Ascending aorta (tissue), 2 donors: Measurements from ENCODE around the gene GRM8. TPM values are rescaled to one million over a fixed set of nuclear protein-coding genes. Genes with fewer than 3 reads are reported as not detected.

ENCODE experiments used
- DNase-seq, 2 donors: peaks; one replicate each; pipeline ENCODE4 v3.0.0-alpha.2; 2019; ENCODE audit warnings: low spot score in 2 of 2
- H3K27ac ChIP-seq, 2 donors: fragments of 200-600 bp; sonication (generic); one replicate each; pipeline ENCODE4 v1.5.1; 2016 to 2017; ENCODE audit warnings: mild to moderate bottlenecking in 1 of 2
- H3K27me3 ChIP-seq: fragments of 200-600 bp; sonication (generic); one replicate; pipeline ENCODE4 v1.5.1; 2017
- H3K36me3 ChIP-seq, 2 donors: fragments of 200-600 bp; sonication (generic); one replicate each; pipeline ENCODE4 v1.5.1; 2016
- H3K4me1 ChIP-seq, 2 donors: fragments of 200-600 bp; sonication (generic); one replicate each; pipeline ENCODE4 v1.5.1; 2016 to 2017; ENCODE audit warnings: mild to moderate bottlenecking in 1 of 2
- H3K4me3 ChIP-seq, 2 donors: fragments of 200-600 bp; sonication (generic); one replicate each; pipeline ENCODE4 v1.5.1; 2016 to 2017; ENCODE audit warnings: mild to moderate bottlenecking in 1 of 2
- H3K9me3 ChIP-seq, 2 donors: fragments of 200-600 bp; sonication (generic); one replicate each; pipeline ENCODE4 v1.5.1; 2016
- CTCF ChIP-seq, 3 experiments: fragments of 200-600 bp in 2 of 3; fragments of 450-650 bp in 1 of 3; sonication (generic) in 2 of 3; IDR thresholded peaks; one replicate each; pipeline ENCODE4 v1.5.1; 2016 to 2019; ENCODE audit warnings: antibody characterized with exemption in 3 of 3, mild to moderate bottlenecking in 1 of 3, moderate library complexity in 1 of 3
- intact Hi-C: fragments of 100-400 bp; cut with DNase I; formaldehyde crosslinking; loops from one replicate; pipeline ENCODE4 v1.15.1; 2023
- total RNA-seq: library from RNA; depleted of rRNA; stranded (reverse); fragments of >200 nt; gene quantifications from one replicate; pipeline ENCODE4 v1.1.0, GENCODE V29; 2016

GRM8 gene
- total RNA-seq, 1 donor from 2014 or later = not detected

GRCh38 chr7:127266047-127266446 lies 13.3 kb upstream of the GRM8 start:
- no peak for TF ChIP-seq CTCF (IDR thresholded peaks at IDR 0.05)
- H3K27me3 ChIP-seq = no peaks in the 10 kb centered on the region
- H3K27ac ChIP-seq = no peak overlapping the region
- H3K4me1 ChIP-seq = no peaks in the 10 kb centered on the region
- H3K4me3 ChIP-seq = no peak overlapping the region
- intact Hi-C loops = no loop called here
- H3K36me3 ChIP-seq = no peaks in the 10 kb centered on the region
- DNase-seq = no peak
- H3K9me3 ChIP-seq = no peaks in the 10 kb centered on the region

DNA sequence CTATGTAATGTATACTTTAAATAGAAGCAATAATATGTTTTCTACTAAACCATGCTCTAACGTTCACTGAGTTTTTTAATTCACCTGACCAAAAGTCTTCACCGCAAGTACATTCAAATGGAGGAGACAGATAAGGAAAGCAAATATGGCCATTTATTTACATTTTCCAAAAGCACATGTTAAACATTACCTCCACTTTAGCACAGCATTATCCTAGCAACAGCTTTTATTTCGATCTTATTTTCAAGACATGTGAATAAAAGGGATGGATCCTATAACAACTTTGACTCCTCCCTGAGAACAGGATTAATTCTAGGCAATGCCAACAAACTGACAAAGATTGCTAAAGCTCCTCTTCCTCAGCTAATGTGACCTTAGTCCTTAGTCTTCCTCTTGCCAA lies 11.5 kb upstream of the GRM8 start:
- intact Hi-C loops = no loop called here
- H3K9me3 ChIP-seq = no peaks in the 10 kb centered on the region

GRCh38 chr7:127258111-127258510 lies 5.4 kb upstream of the GRM8 start:
- Histone ChIP-seq H3K4me1 (no peaks in the 10 kb centered on the region), H3K27ac (no peak overlapping the region), H3K36me3 (no peaks in the 10 kb centered on the region), H3K4me3 (no peak overlapping the region), H3K9me3 (no peaks in the 10 kb centered on the region), H3K27me3 (no peaks in the 10 kb centered on the region)
- TF ChIP-seq CTCF (IDR thresholded peaks at IDR 0.05) = no peak
- intact Hi-C loops = no loop called here
- DNase-seq = no peak

More for the DNA sequence above, 11.5 kb upstream of the GRM8 start:
- Histone ChIP-seq H3K27ac (no peak overlapping the region), H3K4me3 (no peak overlapping the region), H3K4me1 (no peaks in the 10 kb centered on the region), H3K36me3 (no peaks in the 10 kb centered on the region), H3K27me3 (no peaks in the 10 kb centered on the region)
- TF ChIP-seq CTCF (IDR thresholded peaks at IDR 0.05) = no peak
- DNase-seq = no peak

DNA sequence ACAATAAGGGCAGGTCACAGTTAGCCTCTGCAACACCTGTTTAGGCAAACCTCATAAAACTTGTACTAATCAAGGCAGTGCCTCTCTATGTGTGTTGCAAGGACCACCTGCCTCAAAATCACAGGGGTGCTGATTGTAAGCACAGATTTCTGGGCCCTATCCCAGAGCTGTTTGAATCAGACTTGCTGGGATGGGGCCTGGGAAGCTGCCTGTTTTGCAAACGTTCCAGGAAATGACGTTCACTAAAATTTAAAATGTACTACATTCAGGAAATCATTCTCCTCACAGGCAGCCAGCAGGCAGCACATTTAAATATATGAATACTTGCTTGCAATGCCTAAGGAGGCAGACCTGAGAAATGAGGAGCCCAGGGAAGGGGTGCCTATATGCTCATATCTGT lies 4.3 kb upstream of the GRM8 start:
- Histone ChIP-seq H3K27ac (no peak overlapping the region), H3K27me3 (no peaks in the 10 kb centered on the region), H3K9me3 (no peaks in the 10 kb centered on the region), H3K4me1 (peaks cover 5% of the 10 kb centered on the region in 2 donors), H3K36me3 (no peaks in the 10 kb centered on the region), H3K4me3 (no peak overlapping the region)
- DNase-seq = no peak
- intact Hi-C loops = no loop called here
- no peak for TF ChIP-seq CTCF (IDR thresholded peaks at IDR 0.05)

DNA sequence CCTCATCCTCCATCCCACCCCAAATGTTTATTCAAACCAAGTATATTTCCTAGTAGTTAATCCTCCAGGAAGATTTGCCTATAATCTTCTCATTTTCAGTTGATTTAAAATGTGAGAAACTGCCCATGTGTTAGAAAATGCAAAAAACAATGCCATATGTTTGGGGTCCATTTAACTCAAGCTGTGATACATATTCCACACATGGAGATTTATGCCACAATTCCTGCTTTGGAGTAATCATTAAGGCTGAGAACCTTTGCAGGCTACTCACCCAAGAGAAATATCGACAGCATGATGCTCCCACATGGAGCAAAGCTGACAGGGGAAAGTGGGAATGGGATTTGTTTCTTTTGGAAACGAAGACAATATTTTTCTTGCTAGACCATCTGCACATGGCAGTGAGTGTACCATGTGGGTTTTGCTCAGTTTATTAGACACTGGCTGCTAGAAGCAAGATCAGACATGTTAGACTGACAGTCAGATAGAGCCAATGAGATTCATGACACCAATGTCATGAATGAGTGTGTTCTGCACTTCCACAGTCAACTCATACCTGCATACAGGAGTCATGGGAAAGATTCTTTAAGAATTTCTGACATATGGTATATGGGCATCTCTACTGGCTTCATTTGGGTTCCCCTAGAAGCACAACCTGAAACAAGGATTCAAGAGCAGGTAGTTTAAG lies 3.4 kb upstream of the GRM8 start:
- H3K27me3 ChIP-seq = no peaks in the 10 kb centered on the region

More for the DNA sequence above, 3.4 kb upstream of the GRM8 start:
- Histone ChIP-seq H3K36me3 (no peaks in the 10 kb centered on the region), H3K27ac (no peak overlapping the region), H3K4me1 (peaks cover 12 to 13% of the 10 kb centered on the region in 2 donors), H3K9me3 (no peaks in the 10 kb centered on the region), H3K4me3 (no peak overlapping the region)
- TF ChIP-seq CTCF (IDR thresholded peaks at IDR 0.05) = no peak
- DNase-seq = no peak
- intact Hi-C loops = no loop called here
